Neural cell (in vitro differentiated cells): Measurements from ENCODE around the gene YLPM1. TPM values are rescaled to one million over a fixed set of nuclear protein-coding genes. Genes with fewer than 3 reads are reported as not detected.

Experiments
- H2AFZ ChIP-seq: fragments of 200-600, 300-800 bp; sonication (generic), shearing (Covaris generic); 2 replicates; pipeline ENCODE4 v1.6.0; 2014; ENCODE audit warnings: low read depth, mild to moderate bottlenecking, antibody characterized with exemption, low read length, moderate library complexity
- H3F3A ChIP-seq: fragments of 200-600 bp; shearing (Covaris generic); 2 replicates; pipeline ENCODE4 v1.6.1; 2016; ENCODE audit warnings: mild to moderate bottlenecking, moderate library complexity, mixed read lengths, antibody characterized with exemption, low read length; ENCODE audit not compliant: insufficient read depth, poor library complexity, severe bottlenecking
- H3K27ac ChIP-seq: fragments of 200-600, 300-800 bp; sonication (generic), shearing (Covaris generic); 2 replicates; pipeline ENCODE4 v1.5.1; 2014; ENCODE audit warnings: mild to moderate bottlenecking, low read length, moderate library complexity
- H3K27me3 ChIP-seq: fragments of 300-800, 200-600 bp; sonication (generic), shearing (Covaris generic); 2 replicates; pipeline ENCODE4 v1.6.0; 2014; ENCODE audit warnings: mild to moderate bottlenecking, low read depth, low read length, moderate library complexity; ENCODE audit not compliant: insufficient read depth
- H3K36me3 ChIP-seq: fragments of 300-800, 200-600 bp; sonication (generic), shearing (Covaris generic); 2 replicates; pipeline ENCODE4 v1.5.1; 2014; ENCODE audit warnings: mild to moderate bottlenecking, antibody characterized with exemption, low read length, moderate library complexity; ENCODE audit not compliant: insufficient read depth
- H3K4me2 ChIP-seq: fragments of 300-800, 200-600 bp; sonication (generic), shearing (Covaris generic); 2 replicates; pipeline ENCODE4 v1.6.0; 2014; ENCODE audit warnings: mild to moderate bottlenecking, low read length
- H3K4me3 ChIP-seq: fragments of 300-800, 200-600 bp; sonication (generic), shearing (Covaris generic); 2 replicates; pipeline ENCODE4 v1.5.1; 2014; ENCODE audit warnings: mild to moderate bottlenecking, low read length, moderate library complexity
- H3K79me2 ChIP-seq: fragments of 200-600 bp; shearing (Covaris generic); replicated peaks from 2 replicates; pipeline ENCODE4 v1.6.0; 2014; ENCODE audit warnings: mild to moderate bottlenecking, low read length, moderate library complexity; ENCODE audit not compliant: insufficient read depth
- H3K9ac ChIP-seq: fragments of 300-800, 200-600 bp; sonication (generic), shearing (Covaris generic); 2 replicates; pipeline ENCODE4 v1.6.1; 2016; ENCODE audit warnings: mild to moderate bottlenecking, low read length, mixed read lengths
- H3K9me2 ChIP-seq: fragments of 200-600 bp; shearing (Covaris generic); 2 replicates; pipeline ENCODE4 v1.6.1; 2016; ENCODE audit warnings: mild to moderate bottlenecking, low read length, mixed read lengths; ENCODE audit not compliant: insufficient read depth
- H3K9me3 ChIP-seq: fragments of 200-600, 300-800 bp; sonication (generic), shearing (Covaris generic); 2 replicates; pipeline ENCODE4 v1.6.1; 2016; ENCODE audit warnings: mild to moderate bottlenecking, mixed run types, low read length, moderate library complexity, mixed read lengths
- H4K20me1 ChIP-seq: fragments of 200-600 bp; shearing (Covaris generic); 2 replicates; pipeline ENCODE4 v1.6.1; 2016; ENCODE audit warnings: mild to moderate bottlenecking, mixed run types; ENCODE audit not compliant: insufficient read depth
- CTCF ChIP-seq: fragments of 450-650 bp; IDR thresholded peaks from 2 replicates; pipeline ENCODE4 v1.5.1; 2014; ENCODE audit warnings: antibody characterized with exemption, mild to moderate bottlenecking, moderate library complexity; ENCODE audit not compliant: poor library complexity, severe bottlenecking
- EP300 ChIP-seq: fragments of 450-650 bp; conservative IDR thresholded peaks from 2 replicates; pipeline ENCODE4 v1.6.1; 2014; ENCODE audit warnings: antibody characterized with exemption, mild to moderate bottlenecking, moderate library complexity; ENCODE audit not compliant: poor library complexity, severe bottlenecking
- EZH2 ChIP-seq: fragments of 200-600, 300-800 bp; shearing (Covaris generic), sonication (generic); IDR thresholded peaks from 2 replicates; pipeline ENCODE4 v1.6.1; 2014; ENCODE audit warnings: antibody characterized with exemption, low read length, borderline replicate concordance, mild to moderate bottlenecking; ENCODE audit not compliant: insufficient read depth, poor library complexity, severe bottlenecking
- MXI1 ChIP-seq: fragments of 450-650 bp; conservative IDR thresholded peaks from 2 replicates; pipeline ENCODE4 v1.6.1; 2014; ENCODE audit warnings: antibody characterized with exemption, mild to moderate bottlenecking; ENCODE audit not compliant: poor library complexity, severe bottlenecking
- POLR2AphosphoS5 ChIP-seq: IDR thresholded peaks from 2 replicates; pipeline ENCODE4 v1.6.1; 2012
- RAD21 ChIP-seq: fragments of 450-650 bp; conservative IDR thresholded peaks from 2 replicates; pipeline ENCODE4 v1.6.1; 2014; ENCODE audit warnings: antibody characterized with exemption, mild to moderate bottlenecking, moderate library complexity
- SMC3 ChIP-seq: fragments of 450-650 bp; conservative IDR thresholded peaks from 2 replicates; pipeline ENCODE4 v1.6.1; 2014; ENCODE audit warnings: antibody characterized with exemption, mild to moderate bottlenecking, moderate library complexity; ENCODE audit not compliant: poor library complexity
- TAF1 ChIP-seq: IDR thresholded peaks from 2 replicates; pipeline ENCODE4 v1.6.1; 2012; ENCODE audit warnings: low read depth
- polyA plus RNA-seq: library from polyadenylated mRNA; depleted of rRNA; stranded (reverse); fragments of >200 nt; gene quantifications from 2 replicates; pipeline ENCODE4 v1.2.3, GENCODE V29; 2014
- TF ChIP-seq, protein P1 (sequence below): IDR thresholded peaks from 2 replicates; pipeline ENCODE4 v1.6.1; 2012; ENCODE audit warnings: borderline replicate concordance

Gene YLPM1
- polyA plus RNA-seq, 1 donor from 2014 or later: 63.4 TPM

DNA sequence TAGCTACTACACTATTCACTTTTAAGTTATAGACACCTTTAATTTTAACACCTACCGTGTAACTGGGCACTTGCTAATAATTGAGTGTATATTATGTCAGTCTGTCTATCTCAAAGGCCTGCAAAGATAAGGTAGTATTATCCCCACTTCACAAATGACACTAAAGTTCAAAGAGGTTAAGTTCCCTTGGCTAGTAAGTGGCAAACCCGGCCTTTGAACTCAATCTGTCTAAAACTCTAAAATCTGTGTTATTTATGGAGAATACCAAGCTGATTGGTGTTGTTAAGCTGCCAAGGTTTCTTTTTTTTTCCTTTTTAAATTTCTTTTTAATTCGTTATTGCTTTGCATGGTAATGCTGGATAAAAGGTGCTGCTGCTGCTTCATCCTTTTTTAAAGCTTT lies 37.7 kb downstream of the YLPM1 start:
- Histone ChIP-seq H3K4me2 (no peak overlapping the region), H3K27ac (no peak overlapping the region), H2AFZ (no peak overlapping the region), H3K9me2 (no peaks in the 10 kb centered on the region), H4K20me1 (no peaks in the 10 kb centered on the region), H3K36me3 (peaks cover 16% of the 10 kb centered on the region), H3F3A (no peaks in the 10 kb centered on the region), H3K9ac (no peak overlapping the region), H3K79me2 (peaks cover 14% of the 10 kb centered on the region), H3K4me3 (no peak overlapping the region), H3K27me3 (no peaks in the 10 kb centered on the region), H3K9me3 (no peaks in the 10 kb centered on the region)
- TF ChIP-seq MXI1 (no peak), POLR2AphosphoS5 (no peak), SMC3 (no peak), RAD21 (no peak), EZH2 (no peak), CTCF (no peak), EP300 (no peak), TAF1 (no peak)
- TF ChIP-seq, protein P1, sequence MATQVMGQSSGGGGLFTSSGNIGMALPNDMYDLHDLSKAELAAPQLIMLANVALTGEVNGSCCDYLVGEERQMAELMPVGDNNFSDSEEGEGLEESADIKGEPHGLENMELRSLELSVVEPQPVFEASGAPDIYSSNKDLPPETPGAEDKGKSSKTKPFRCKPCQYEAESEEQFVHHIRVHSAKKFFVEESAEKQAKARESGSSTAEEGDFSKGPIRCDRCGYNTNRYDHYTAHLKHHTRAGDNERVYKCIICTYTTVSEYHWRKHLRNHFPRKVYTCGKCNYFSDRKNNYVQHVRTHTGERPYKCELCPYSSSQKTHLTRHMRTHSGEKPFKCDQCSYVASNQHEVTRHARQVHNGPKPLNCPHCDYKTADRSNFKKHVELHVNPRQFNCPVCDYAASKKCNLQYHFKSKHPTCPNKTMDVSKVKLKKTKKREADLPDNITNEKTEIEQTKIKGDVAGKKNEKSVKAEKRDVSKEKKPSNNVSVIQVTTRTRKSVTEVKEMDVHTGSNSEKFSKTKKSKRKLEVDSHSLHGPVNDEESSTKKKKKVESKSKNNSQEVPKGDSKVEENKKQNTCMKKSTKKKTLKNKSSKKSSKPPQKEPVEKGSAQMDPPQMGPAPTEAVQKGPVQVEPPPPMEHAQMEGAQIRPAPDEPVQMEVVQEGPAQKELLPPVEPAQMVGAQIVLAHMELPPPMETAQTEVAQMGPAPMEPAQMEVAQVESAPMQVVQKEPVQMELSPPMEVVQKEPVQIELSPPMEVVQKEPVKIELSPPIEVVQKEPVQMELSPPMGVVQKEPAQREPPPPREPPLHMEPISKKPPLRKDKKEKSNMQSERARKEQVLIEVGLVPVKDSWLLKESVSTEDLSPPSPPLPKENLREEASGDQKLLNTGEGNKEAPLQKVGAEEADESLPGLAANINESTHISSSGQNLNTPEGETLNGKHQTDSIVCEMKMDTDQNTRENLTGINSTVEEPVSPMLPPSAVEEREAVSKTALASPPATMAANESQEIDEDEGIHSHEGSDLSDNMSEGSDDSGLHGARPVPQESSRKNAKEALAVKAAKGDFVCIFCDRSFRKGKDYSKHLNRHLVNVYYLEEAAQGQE: no peak

- no peaks in the 10 kb centered on the region for H3K27me3 ChIP-seq
- H3K9ac ChIP-seq: no peak overlapping the region
- no peaks in the 10 kb centered on the region for H4K20me1 ChIP-seq
- H3K9me2 ChIP-seq: no peaks in the 10 kb centered on the region
- H3K4me2 ChIP-seq: no peak overlapping the region
- peaks cover 14% of the 10 kb centered on the region for H3K79me2 ChIP-seq
- no peak overlapping the region for H3K4me3 ChIP-seq
- no peak overlapping the region for H2AFZ ChIP-seq
- no peak for TF ChIP-seq MXI1
- no peak for TF ChIP-seq POLR2AphosphoS5
- no peak for TF ChIP-seq EP300
- no peak for TF ChIP-seq EZH2
- TF ChIP-seq, protein P1: no peak
- TF ChIP-seq RAD21: no peak
- no peak for TF ChIP-seq CTCF
- TF ChIP-seq TAF1: no peak
- TF ChIP-seq SMC3: no peak
- H3K9me3 ChIP-seq: no peaks in the 10 kb centered on the region
- H3K36me3 ChIP-seq: peaks cover 16% of the 10 kb centered on the region
- no peak overlapping the region for H3K27ac ChIP-seq
- H3F3A ChIP-seq: no peaks in the 10 kb centered on the region
Measured at GRCh38 chr14:74801396-74801795, 38.3 kb downstream of the YLPM1 start.
